Peyer's patch (tissue), 4 donors: ENCODE data around the gene ACAT2. TPM values are rescaled to one million over a fixed set of nuclear protein-coding genes. Genes with fewer than 3 reads are reported as not detected.

ENCODE experiments used
- DNase-seq, 3 donors: peaks; one replicate each; pipeline ENCODE4 v3.0.0-alpha.2; 2017 to 2019
- H3K27ac ChIP-seq, 4 donors: fragments of 200-600 bp; sonication (generic); one replicate each; pipeline ENCODE4 v1.5.1; 2016 to 2019
- H3K27me3 ChIP-seq, 2 donors: fragments of 200-600 bp; sonication (generic); one replicate each; pipeline ENCODE4 v1.5.1; 2019
- H3K36me3 ChIP-seq, 3 donors: fragments of 200-600 bp; sonication (generic); one replicate each; pipeline ENCODE4 v1.5.1; 2016 to 2019
- H3K4me1 ChIP-seq, 4 donors: fragments of 200-600 bp; sonication (generic); one replicate each; pipeline ENCODE4 v1.5.1; 2016 to 2019
- H3K4me3 ChIP-seq, 4 donors: fragments of 200-600 bp; sonication (generic); 1 replicate in 3 of 4; 2 replicates in 1 of 4; pipeline ENCODE4 v1.5.1; 2016 to 2019; ENCODE audit warnings: mild to moderate bottlenecking in 1 of 4
- H3K9me3 ChIP-seq, 4 donors: fragments of 200-600 bp; sonication (generic); one replicate each; pipeline ENCODE4 v1.5.1; 2016 to 2019; ENCODE audit warnings: mild to moderate bottlenecking in 1 of 4
- POLR2A ChIP-seq, 2 donors: fragments of 450-650 bp; IDR thresholded peaks; one replicate each; pipeline ENCODE4 v1.5.1; 2017; ENCODE audit warnings: antibody characterized with exemption in 2 of 2, mild to moderate bottlenecking in 2 of 2, moderate library complexity in 2 of 2
- small RNA-seq, 2 donors: library from RNA; depleted of rRNA; stranded (forward); fragments of <200 nt; gene quantifications; one replicate each; pipeline ENCODE3, GENCODE V24; 2016
- total RNA-seq, 4 donors: library from RNA; depleted of rRNA; stranded (reverse); fragments of >200 nt; gene quantifications; one replicate each; pipeline ENCODE4 v1.1.0, GENCODE V29; 2016
- TF ChIP-seq, protein P1 (sequence below), 6 experiments: fragments of 450-650 bp in 4 of 6; fragments of 200-600 bp in 2 of 6; sonication (generic) in 1 of 6; IDR thresholded peaks; one replicate each; pipeline ENCODE4 v1.5.1; 2017 to 2019; ENCODE audit warnings: antibody characterized with exemption in 6 of 6, mild to moderate bottlenecking in 3 of 6, moderate library complexity in 1 of 6

Gene ACAT2
- total RNA-seq, 4 donors from 2014 or later, result 6.6 to 22.2 (median 16.5) TPM

DNA sequence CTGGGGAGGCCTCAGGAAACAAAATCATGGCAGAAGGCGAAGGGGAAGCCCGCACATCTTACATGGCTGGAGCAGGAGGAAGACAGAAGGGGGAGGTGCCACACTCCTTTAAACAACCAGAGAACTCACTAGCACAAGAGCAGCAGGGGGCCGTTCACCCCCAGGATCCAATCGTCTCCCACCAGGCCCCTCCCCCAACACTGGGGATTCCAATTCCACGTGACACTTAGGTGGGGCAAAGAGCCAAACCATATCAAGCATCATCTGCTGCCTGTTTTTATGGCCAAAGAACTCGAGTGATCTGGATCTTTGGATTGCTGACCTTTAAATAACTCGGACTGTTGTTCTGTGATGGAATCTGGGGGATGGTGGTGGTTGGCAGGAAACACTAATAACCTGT lies 66.2 kb downstream of the ACAT2 start:
- Histone ChIP-seq H3K4me3 (no peak overlapping the region), H3K27me3 (no peaks in the 10 kb centered on the region), H3K27ac (no peak overlapping the region), H3K9me3 (no peaks in the 10 kb centered on the region), H3K4me1 (no peaks in the 10 kb centered on the region), H3K36me3 (no peaks in the 10 kb centered on the region)
- DNase-seq, result no peak
- no peak for TF ChIP-seq POLR2A (IDR thresholded peaks at IDR 0.05)
- TF ChIP-seq, protein P1, sequence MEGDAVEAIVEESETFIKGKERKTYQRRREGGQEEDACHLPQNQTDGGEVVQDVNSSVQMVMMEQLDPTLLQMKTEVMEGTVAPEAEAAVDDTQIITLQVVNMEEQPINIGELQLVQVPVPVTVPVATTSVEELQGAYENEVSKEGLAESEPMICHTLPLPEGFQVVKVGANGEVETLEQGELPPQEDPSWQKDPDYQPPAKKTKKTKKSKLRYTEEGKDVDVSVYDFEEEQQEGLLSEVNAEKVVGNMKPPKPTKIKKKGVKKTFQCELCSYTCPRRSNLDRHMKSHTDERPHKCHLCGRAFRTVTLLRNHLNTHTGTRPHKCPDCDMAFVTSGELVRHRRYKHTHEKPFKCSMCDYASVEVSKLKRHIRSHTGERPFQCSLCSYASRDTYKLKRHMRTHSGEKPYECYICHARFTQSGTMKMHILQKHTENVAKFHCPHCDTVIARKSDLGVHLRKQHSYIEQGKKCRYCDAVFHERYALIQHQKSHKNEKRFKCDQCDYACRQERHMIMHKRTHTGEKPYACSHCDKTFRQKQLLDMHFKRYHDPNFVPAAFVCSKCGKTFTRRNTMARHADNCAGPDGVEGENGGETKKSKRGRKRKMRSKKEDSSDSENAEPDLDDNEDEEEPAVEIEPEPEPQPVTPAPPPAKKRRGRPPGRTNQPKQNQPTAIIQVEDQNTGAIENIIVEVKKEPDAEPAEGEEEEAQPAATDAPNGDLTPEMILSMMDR (IDR thresholded peaks at IDR 0.05), result no peak

Small RNA genes lying within 50 kb of the gene (small RNA-seq; reads per million reads assigned to genes)
- gene RNU4ATAC18P (0 reads per million in 2 donors), gene SNORA20 (28.6 to 51.5 reads per million in 2 donors), gene SNORA29 (0 reads per million in 2 donors)

Other genes starting within 250 kb of the ACAT2 start
- 100 to 1,000 TPM in 2 of 4 donors, 10 to 100 TPM in 2; 85.0 to 156 (median 103) TPM for gene SOD2, start 68.8 kb upstream of the ACAT2 start, total RNA-seq
- gene WTAP, start 34.5 kb upstream of the ACAT2 start, total RNA-seq, result 100 to 1,000 TPM in 1 of 4 donors, 10 to 100 TPM in 3; 65.0 to 105 (median 88.5) TPM
- 100 to 1,000 TPM in 3 of 4 donors, 10 to 100 TPM in 1; 68.8 to 233 (median 135) TPM for gene TCP1, start 27.6 kb downstream of the ACAT2 start, total RNA-seq
- gene MRPL18, start 28.4 kb downstream of the ACAT2 start, total RNA-seq, result 10 to 100 TPM; 25.1 to 58.5 (median 35.7) TPM
- gene PNLDC1, start 38.2 kb downstream of the ACAT2 start, total RNA-seq, result not detected
- gene MAS1, start 128.9 kb downstream of the ACAT2 start, total RNA-seq, result not detected
- 10 to 100 TPM; 48.7 to 86.5 (median 82.3) TPM for gene IGF2R, start 207.0 kb downstream of the ACAT2 start, total RNA-seq